Measurements from ENCODE around the gene WASHC4. TPM values are rescaled to one million over a fixed set of nuclear protein-coding genes. Genes with fewer than 3 reads are reported as not detected.

Gene WASHC4
- total and polyA plus RNA-seq, 10 of the 15 experiments (the other 5 are each of a cell fraction or from before 2014, with no cell fraction given): 16.0 to 50.6 (median 34.0) TPM

- Histone ChIP-seq H3K79me2 (ENCODE audit: control insufficient read depth, insufficient read depth, low read length) (no peaks in the 10 kb centered on the region), H2AFZ (ENCODE audit: control insufficient read depth, low read depth, low read length) (no peak overlapping the region), H3K9me3 (replicated peaks; ENCODE audit: control insufficient read depth, insufficient read depth, low read length) (no peaks in the 10 kb centered on the region), H3K9ac (ENCODE audit: control insufficient read depth, insufficient read depth, low read length) (no peak overlapping the region), H3K4me3 (no peak overlapping the region), H3K4me1 (ENCODE audit: control insufficient read depth, insufficient read depth, low read length) (no peaks in the 10 kb centered on the region), H3K27me3 (replicated peaks in 1 of 2; ENCODE audit: control insufficient read depth in 2 of 2, insufficient read depth in 2 of 2, low read length in 1 of 2) (no peaks in the 10 kb centered on the region), H3K36me3 (ENCODE audit: control insufficient read depth in 2 of 2, insufficient read depth in 2 of 2, low read length in 1 of 2) (peaks cover 0 to 2% of the 10 kb centered on the region in 2 experiments; a peak in 3 of 4 replicates), H3K27ac (ENCODE audit: control insufficient read depth, insufficient read depth) (no peak overlapping the region), H4K20me1 (ENCODE audit: control insufficient read depth, insufficient read depth) (no peaks in the 10 kb centered on the region; the same call in 1 of the 2 replicates), H3K4me2 (ENCODE audit: control insufficient read depth, insufficient read depth) (no peak overlapping the region)
- intact Hi-C loops (cut with micrococcal nuclease; ENCODE audit: unreplicated experiment) (no loop called here), in situ Hi-C loops (cut with MboI) (no loop called here)
- ChIA-PET RAD21 (ENCODE audit: unreplicated experiment) (no interaction called here), CTCF (no interaction called here), SMC1A (ENCODE audit: uncharacterized antibody, unreplicated experiment) (no interaction called here), POLR2A (no interaction called here)
- FAIRE-seq (no peak), DNase-seq (ENCODE audit: low read depth, low spot score) (no peak), ATAC-seq (no peak)
- no TSS peak for BruUV-seq (replicated peaks)
- TF ChIP-seq BACH1 (IDR thresholded peaks at IDR 0.05; ENCODE audit: borderline replicate concordance) (no peak), NFYA (IDR thresholded peaks at IDR 0.05; ENCODE audit: borderline replicate concordance, low read depth, low read length) (no peak), HCFC1 (IDR thresholded peaks at IDR 0.05; ENCODE audit: low read length) (no peak), EP300 (IDR thresholded peaks at IDR 0.05; ENCODE audit: borderline replicate concordance in 1 of 2, control insufficient read depth in 1 of 2, low read depth in 2 of 2, low read length in 2 of 2) (no peak), FOXK2 (IDR thresholded peaks at IDR 0.05) (no peak), TARDBP (IDR thresholded peaks at IDR 0.05; ENCODE audit: borderline replicate concordance) (no peak), CBX3 (IDR thresholded peaks at IDR 0.05; ENCODE audit: borderline replicate concordance, low read depth) (no peak), ZZZ3 (IDR thresholded peaks at IDR 0.05; ENCODE audit: control insufficient read depth, insufficient read length, low read depth) (no peak), PKNOX1 (IDR thresholded peaks at IDR 0.05) (no peak), POLR2AphosphoS2 (IDR thresholded peaks at IDR 0.05; ENCODE audit: low read depth, low read length) (no peak), CTCF (IDR thresholded peaks at IDR 0.05 in 2 of 3, conservative IDR thresholded peaks at IDR 0.05 in 1 of 3; ENCODE audit: control insufficient read depth in 2 of 3, extremely low read depth in 1 of 3, insufficient read depth in 1 of 3, low read depth in 3 of 3, low read length in 3 of 3) (no peak), ZBTB4 (CRISPR knock-in tag; IDR thresholded peaks at IDR 0.05) (no peak), FOS (IDR thresholded peaks at IDR 0.05; ENCODE audit: borderline replicate concordance, extremely low read depth, insufficient read length) (no peak), RAD21 (IDR thresholded peaks at IDR 0.05; ENCODE audit: insufficient read depth, low read depth, low read length) (no peak), BHLHE40 (IDR thresholded peaks at IDR 0.05; ENCODE audit: borderline replicate concordance in 1 of 2, low read depth in 2 of 2, low read length in 1 of 2) (no peak), EGR1 (IDR thresholded peaks at IDR 0.05; ENCODE audit: borderline replicate concordance in 1 of 2, low read depth in 2 of 2, low read length in 2 of 2) (no peak), NFYB (IDR thresholded peaks at IDR 0.05; ENCODE audit: insufficient read depth, low read depth, low read length) (no peak)
- WGBS (ENCODE audit: insufficient coverage, insufficient replicate concordance, low lambda C conversion rate, missing lambda C conversion rate): 74% methylated on average over 7 of the region's 7 CpGs
Measured at GRCh38 chr12:105218434-105218833, 110.9 kb downstream of the WASHC4 start.
